SK-N-SH treated with all-trans-retinoic acid at 6 μM for 48 hours (cell line): Measurements from ENCODE around the gene C19orf85.
A peak's percentile ranks its signal among the peaks of the same experiment; 100 is the strongest.

Experiments
- ATAC-seq: fragments of 200-7000 bp; cut with Tn5 transposase; 3 replicates; pipeline ENCODE4 v1.9.1; 2020; ENCODE audit warnings: mild to moderate bottlenecking, moderate library complexity
- ARNTL ChIP-seq: fragments of 450-650 bp; formaldehyde crosslinking; IDR thresholded peaks from 2 replicates; pipeline ENCODE4 v1.5.0; 2020; ENCODE audit warnings: low read depth, mild to moderate bottlenecking, moderate library complexity, borderline replicate concordance
- CREB5 ChIP-seq: fragments of 250-450 bp; sonication (Bioruptor Pico); IDR thresholded peaks from 2 replicates; pipeline ENCODE4 v1.5.1; 2020; ENCODE audit warnings: low read depth, mild to moderate bottlenecking, moderate library complexity
- GLIS3 ChIP-seq: fragments of 250-450 bp; sonication (Bioruptor Pico); IDR thresholded peaks from 2 replicates; pipeline ENCODE4 v1.5.0; 2020; ENCODE audit warnings: mild to moderate bottlenecking, moderate library complexity
- OSR1 ChIP-seq: fragments of 250-450 bp; sonication (Bioruptor Pico); IDR thresholded peaks from 2 replicates; pipeline ENCODE4 v1.8.0; 2022; ENCODE audit warnings: moderate library complexity, mild to moderate bottlenecking, inconsistent platforms
- PATZ1 ChIP-seq: fragments of 250-450 bp; sonication (Bioruptor Pico); IDR thresholded peaks from 2 replicates; pipeline ENCODE4 v1.8.0; 2020; ENCODE audit warnings: mild to moderate bottlenecking, moderate library complexity, borderline replicate concordance
- POU6F1 ChIP-seq: fragments of 250-450 bp; sonication (Bioruptor Pico); IDR thresholded peaks from 2 replicates; pipeline ENCODE4 v1.8.0; 2021; ENCODE audit warnings: low read depth, mild to moderate bottlenecking, moderate library complexity, borderline replicate concordance
- PPARA ChIP-seq: fragments of 250-450 bp; sonication (Bioruptor Pico); IDR thresholded peaks from 2 replicates; pipeline ENCODE4 v1.5.0; 2020; ENCODE audit warnings: mild to moderate bottlenecking, borderline replicate concordance
- RARB ChIP-seq: fragments of 250-450 bp; sonication (Bioruptor Pico); IDR thresholded peaks from 2 replicates; pipeline ENCODE4 v1.8.0; 2021; ENCODE audit warnings: mild to moderate bottlenecking, moderate library complexity
- SNAI2 ChIP-seq: fragments of 250-450 bp; sonication (Bioruptor Pico); IDR thresholded peaks from 2 replicates; pipeline ENCODE4 v1.5.0; 2020; ENCODE audit warnings: mild to moderate bottlenecking, moderate library complexity
- TCF4 ChIP-seq: fragments of 250-450 bp; sonication (Bioruptor Pico); IDR thresholded peaks from 2 replicates; pipeline ENCODE4 v1.8.0; 2021; ENCODE audit warnings: mild to moderate bottlenecking, moderate library complexity, borderline replicate concordance
- TOX ChIP-seq: fragments of 250-450 bp; sonication (Bioruptor Pico); IDR thresholded peaks from 2 replicates; pipeline ENCODE4 v1.8.0; 2021; ENCODE audit warnings: mild to moderate bottlenecking, moderate library complexity, borderline replicate concordance
- ZC3H10 ChIP-seq: fragments of 250-450 bp; sonication (Bioruptor Pico); IDR thresholded peaks from 2 replicates; pipeline ENCODE4 v1.5.1; 2021; ENCODE audit warnings: mild to moderate bottlenecking, moderate library complexity
- ZFP3 ChIP-seq: fragments of 250-450 bp; sonication (Bioruptor Pico); IDR thresholded peaks from 2 replicates; pipeline ENCODE4 v1.5.0; 2020; ENCODE audit warnings: mild to moderate bottlenecking, moderate library complexity
- ZFP30 ChIP-seq: fragments of 450-650 bp; formaldehyde crosslinking; IDR thresholded peaks from 2 replicates; pipeline ENCODE4 v1.5.0; 2022; ENCODE audit warnings: mild to moderate bottlenecking, moderate library complexity
- ZNF70 ChIP-seq: fragments of 450-650 bp; formaldehyde crosslinking; IDR thresholded peaks from 2 replicates; pipeline ENCODE4 v1.5.0; 2020; ENCODE audit warnings: mild to moderate bottlenecking, moderate library complexity
- ZNF8 ChIP-seq: fragments of 450-650 bp; formaldehyde crosslinking; IDR thresholded peaks from 2 replicates; pipeline ENCODE4 v1.5.0; 2020; ENCODE audit warnings: mild to moderate bottlenecking, moderate library complexity
- TF ChIP-seq, protein P1 (sequence below): fragments of 250-450 bp; sonication (Bioruptor Pico); IDR thresholded peaks from 2 replicates; pipeline ENCODE4 v1.5.0; 2020; ENCODE audit warnings: mild to moderate bottlenecking, moderate library complexity

C19orf85 gene

DNA sequence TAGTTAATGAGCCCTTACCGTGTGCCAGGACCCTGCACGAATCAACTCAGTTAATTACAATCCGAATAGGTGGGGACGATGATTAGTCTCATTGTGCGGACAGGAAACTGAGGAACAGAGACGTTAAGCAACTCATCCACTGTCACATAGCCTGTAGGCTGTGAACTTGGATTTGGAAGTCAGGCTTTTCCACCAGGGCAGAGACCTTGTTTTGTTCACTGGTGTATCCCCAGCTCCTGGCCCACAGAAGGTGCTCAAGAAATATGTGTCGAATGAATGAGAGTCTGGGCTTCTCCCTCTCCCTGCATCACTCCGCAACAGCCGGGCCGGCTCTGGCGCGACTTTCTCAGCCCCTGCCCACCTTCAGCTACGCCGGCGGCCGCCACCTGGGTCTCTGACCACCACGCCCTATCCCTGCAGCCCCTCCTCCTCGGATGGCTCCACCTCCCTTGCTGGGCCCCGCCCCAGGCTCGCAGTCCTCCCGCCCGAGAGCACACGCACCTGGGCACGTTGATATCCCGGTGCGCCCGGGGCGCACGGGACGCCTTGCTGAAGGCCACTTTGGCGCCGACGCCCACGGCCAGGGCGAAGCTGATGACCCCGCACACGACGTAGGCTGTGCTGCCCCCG is 22.7 kb downstream of the C19orf85 start:
- ATAC-seq = no peak
- TF ChIP-seq, protein P1, sequence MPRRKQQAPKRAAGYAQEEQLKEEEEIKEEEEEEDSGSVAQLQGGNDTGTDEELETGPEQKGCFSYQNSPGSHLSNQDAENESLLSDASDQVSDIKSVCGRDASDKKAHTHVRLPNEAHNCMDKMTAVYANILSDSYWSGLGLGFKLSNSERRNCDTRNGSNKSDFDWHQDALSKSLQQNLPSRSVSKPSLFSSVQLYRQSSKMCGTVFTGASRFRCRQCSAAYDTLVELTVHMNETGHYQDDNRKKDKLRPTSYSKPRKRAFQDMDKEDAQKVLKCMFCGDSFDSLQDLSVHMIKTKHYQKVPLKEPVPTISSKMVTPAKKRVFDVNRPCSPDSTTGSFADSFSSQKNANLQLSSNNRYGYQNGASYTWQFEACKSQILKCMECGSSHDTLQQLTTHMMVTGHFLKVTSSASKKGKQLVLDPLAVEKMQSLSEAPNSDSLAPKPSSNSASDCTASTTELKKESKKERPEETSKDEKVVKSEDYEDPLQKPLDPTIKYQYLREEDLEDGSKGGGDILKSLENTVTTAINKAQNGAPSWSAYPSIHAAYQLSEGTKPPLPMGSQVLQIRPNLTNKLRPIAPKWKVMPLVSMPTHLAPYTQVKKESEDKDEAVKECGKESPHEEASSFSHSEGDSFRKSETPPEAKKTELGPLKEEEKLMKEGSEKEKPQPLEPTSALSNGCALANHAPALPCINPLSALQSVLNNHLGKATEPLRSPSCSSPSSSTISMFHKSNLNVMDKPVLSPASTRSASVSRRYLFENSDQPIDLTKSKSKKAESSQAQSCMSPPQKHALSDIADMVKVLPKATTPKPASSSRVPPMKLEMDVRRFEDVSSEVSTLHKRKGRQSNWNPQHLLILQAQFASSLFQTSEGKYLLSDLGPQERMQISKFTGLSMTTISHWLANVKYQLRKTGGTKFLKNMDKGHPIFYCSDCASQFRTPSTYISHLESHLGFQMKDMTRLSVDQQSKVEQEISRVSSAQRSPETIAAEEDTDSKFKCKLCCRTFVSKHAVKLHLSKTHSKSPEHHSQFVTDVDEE (CRISPR knock-in tag) = no peak
- no peak for TF ChIP-seq GLIS3 (CRISPR knock-in tag)
- no peak for TF ChIP-seq PATZ1 (CRISPR knock-in tag)
- no peak for TF ChIP-seq ZNF8 (CRISPR knock-in tag)
- TF ChIP-seq RARB (CRISPR knock-in tag) = no peak
- no peak for TF ChIP-seq ZFP3 (CRISPR knock-in tag)
- no peak for TF ChIP-seq TOX
- TF ChIP-seq ARNTL = no peak

GRCh38 chr19:55441319-55441691 is 23.2 kb downstream of the C19orf85 start:
- TF ChIP-seq ARNTL (no peak), RARB (CRISPR knock-in tag) (no peak), SNAI2 (CRISPR knock-in tag) (no peak), OSR1 (no peak), ZFP3 (CRISPR knock-in tag) (no peak), GLIS3 (CRISPR knock-in tag) (no peak), ZC3H10 (CRISPR knock-in tag) (no peak), POU6F1 (CRISPR knock-in tag) (no peak), ZNF8 (CRISPR knock-in tag) (no peak)
- TF ChIP-seq, all 23 proteins: peak for 0
- ATAC-seq = no peak

GRCh38 chr19:55440411-55441105 is 24.0 kb downstream of the C19orf85 start:
- no peak for TF ChIP-seq ZFP30
- no peak for TF ChIP-seq CREB5 (CRISPR knock-in tag)
- peak; percentile 60; the same call in 1 of the 2 replicates for TF ChIP-seq ZNF70 (CRISPR knock-in tag)
- ATAC-seq = peak; percentile 33

DNA sequence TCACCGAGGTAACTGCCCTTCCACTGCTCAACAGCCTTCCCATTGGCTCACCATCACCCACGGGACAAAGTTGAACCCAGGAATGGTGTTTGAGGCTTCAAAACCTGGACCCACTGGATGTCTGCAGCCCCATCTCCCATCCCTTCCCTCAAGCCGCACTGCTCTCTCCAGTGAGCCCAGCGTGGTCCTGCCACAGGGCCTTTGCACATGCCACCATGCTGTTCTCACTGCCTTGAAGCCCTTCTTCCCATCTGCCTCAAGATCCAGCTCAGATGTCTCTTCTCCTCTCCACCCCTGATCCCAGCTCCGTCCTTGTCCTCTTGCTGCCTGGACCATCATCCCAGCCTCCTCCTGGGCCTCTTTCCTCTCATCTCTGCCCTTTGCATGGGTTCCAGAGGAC is 25.5 kb downstream of the C19orf85 start:
- no peak for TF ChIP-seq TCF4 (CRISPR knock-in tag)
- TF ChIP-seq PPARA (CRISPR knock-in tag) = no peak
- TF ChIP-seq CREB5 (CRISPR knock-in tag) = no peak
- TF ChIP-seq ZC3H10 (CRISPR knock-in tag) = no peak
- no peak for ATAC-seq
